AG08395 (cell line): ENCODE data around the gene TNFRSF18.

ENCODE experiments used
- DNase-seq: peaks from one replicate; pipeline ENCODE4 v3.0.0; 2012; ENCODE audit warnings: mixed read lengths, low spot score

The TNFRSF18 gene

GRCh38 chr1:1240822-1241587 is 34.6 kb upstream of the TNFRSF18 start:
- peak; percentile 33 for DNase-seq

GRCh38 chr1:1240348-1240732 is 33.9 kb upstream of the TNFRSF18 start:
- no peak for DNase-seq

DNA sequence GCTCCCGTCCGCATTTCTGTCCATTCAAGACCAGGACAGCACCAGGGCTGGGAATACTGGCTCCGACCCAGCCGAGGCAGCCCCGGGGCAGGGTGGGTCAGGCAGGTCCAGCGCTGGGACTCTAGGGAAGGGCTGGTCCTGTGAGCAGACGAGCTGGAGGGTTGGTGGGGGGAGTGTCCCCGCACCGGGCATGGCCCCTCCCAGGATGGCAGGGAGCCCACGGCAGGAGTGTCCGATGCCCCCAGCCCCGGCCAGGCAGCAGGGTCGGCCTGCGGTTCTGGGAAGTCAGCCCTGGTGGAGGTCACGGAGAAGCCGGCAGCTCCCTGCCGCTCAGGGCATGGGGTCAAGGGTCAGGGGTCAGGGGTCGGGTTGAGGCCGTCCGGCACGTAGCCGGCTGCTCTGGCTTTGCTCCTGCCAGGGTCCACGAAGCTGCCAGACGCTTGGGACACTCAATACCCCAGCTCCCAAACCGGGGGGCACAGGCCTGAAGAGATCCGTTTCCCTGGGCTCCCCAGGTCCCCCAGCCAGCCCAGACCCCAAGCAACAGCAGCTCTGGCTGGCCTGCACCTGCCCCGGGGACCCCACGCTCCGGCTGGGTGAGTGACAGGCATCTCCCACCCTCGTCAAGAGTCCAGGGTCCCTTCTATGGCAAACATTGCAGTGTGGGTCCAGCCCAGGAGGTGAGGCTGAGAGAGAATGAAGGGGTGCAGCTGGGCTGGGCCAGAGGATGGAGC is 33.4 kb upstream of the TNFRSF18 start:
- DNase-seq: no peak

DNA sequence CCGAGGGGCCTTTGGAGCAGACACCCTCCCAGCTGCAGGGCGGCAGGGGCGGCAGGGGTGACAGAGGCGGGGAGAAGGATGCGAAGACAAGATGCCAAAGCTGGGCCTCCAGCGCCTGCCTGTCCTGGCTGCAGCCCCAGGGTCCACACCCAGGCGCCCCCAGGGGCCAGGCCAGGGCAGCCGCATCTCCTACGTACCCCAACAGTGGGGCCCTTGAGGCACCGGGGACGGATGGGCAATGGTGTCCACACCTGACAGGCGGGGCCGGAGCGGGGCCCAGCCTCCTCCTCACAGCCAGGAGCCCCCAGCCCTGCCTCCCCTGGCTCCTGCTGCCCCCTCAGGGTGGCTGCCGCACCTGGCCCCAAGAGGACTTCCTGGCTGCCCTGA is 32.8 kb upstream of the TNFRSF18 start:
- no peak for DNase-seq

GRCh38 chr1:1238702-1239178 is 32.3 kb upstream of the TNFRSF18 start:
- no peak for DNase-seq

DNA sequence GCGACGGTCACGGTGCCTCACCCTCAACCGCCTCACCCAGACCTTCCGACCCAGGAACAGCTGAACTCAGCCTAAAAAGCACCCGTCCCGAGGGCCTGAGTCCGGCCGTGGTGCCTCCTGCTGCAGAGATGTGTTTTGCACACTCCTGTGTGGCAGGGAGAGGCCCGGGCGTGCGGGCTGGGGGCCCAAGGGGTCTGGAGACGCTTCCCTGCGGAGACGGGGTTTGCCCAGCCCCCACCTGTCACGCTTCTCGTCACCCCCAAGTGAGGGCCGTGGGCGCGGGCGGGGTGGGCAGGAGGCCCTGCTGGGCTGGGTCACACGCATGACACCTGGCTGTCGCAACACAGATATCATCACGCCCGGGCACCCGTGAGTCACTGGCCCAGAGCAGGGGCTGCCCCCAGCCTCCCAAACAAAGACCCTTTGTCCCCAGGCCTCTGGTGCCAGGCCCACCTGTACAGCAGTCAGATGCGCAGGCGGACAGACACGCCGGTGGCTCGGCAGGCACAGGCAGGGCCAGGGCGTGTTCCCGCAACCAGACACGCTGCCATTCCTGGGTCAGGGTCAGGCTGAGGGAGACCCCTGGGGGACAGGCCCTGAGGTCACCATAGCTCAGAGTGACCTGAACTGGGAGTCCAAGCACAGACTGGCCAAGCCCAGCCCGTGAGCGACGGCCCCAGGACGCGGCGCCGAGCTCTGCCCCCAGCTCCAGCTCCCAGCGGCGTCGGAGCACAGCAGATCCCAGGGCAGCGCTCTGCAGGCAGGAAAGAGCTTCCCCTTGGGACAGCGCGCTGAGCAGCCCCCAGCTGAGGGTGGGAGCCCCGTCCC is 31.7 kb upstream of the TNFRSF18 start:
- DNase-seq: no peak

- DNase-seq: no peak
Measured at GRCh38 chr1:1236945-1237873, 30.8 kb upstream of the TNFRSF18 start.

DNA sequence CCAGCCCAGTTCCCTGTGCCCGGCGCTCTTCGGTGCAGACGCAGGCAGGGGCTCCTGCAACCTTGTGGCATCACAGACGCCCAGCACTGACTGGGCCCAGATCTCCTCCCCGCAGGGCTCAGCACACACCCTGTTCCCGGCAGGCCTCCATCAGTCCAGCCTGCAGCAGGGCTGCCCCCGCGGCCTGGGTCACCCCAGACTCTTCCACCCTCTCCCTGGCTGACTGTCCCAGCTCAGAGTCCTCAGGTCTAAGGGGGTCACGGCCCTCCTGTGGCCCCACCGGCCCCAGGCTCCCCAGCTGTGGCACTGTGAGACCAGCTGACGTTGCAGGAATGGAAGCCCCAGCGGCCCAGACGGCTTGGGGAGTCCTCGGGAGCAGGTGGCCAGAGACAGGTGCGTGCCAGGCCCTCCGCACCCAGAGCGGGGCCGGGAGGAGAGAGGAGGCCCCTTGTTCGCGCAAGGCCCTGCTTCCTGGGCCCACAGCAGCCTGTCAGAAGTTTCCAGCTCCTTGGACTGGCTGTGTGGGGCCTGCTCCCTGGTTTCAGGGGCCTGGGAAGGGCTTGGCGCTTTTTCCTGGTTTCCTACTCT is 29.9 kb upstream of the TNFRSF18 start:
- DNase-seq: no peak

- DNase-seq: no peak
Measured at GRCh38 chr1:1235016-1235744, 28.8 kb upstream of the TNFRSF18 start.

DNA sequence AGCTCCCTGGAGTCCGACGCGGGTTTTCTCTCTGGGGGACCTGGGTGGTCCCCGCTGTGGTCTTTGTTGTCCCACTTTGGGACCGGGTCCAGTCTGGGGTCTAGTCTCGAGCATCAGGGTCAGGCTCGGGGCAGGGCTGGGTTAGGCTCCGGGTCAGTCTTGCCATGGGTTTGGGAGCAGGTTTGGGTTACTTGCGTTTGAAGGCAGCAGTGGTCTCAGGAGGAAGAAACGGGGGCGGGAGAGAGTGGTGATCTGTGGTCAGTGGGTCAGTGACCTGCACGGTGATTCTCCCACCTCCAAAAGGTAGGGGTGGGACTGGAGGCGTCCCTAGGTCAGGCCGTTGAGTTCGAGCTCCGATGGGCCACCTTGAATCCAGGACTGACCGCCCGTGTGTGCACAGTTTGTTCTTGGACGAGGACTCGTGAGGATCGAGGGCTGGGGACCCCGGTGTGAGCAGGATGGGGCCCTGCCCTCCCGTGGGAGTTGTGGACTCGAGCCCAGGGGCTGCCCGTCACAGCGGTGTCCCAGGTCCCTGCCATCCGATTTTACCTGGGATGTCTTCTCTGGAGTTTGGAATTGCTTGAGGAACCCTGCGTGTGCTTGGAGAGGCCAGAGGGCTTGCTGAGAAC is 27.9 kb upstream of the TNFRSF18 start:
- DNase-seq: no peak

DNA sequence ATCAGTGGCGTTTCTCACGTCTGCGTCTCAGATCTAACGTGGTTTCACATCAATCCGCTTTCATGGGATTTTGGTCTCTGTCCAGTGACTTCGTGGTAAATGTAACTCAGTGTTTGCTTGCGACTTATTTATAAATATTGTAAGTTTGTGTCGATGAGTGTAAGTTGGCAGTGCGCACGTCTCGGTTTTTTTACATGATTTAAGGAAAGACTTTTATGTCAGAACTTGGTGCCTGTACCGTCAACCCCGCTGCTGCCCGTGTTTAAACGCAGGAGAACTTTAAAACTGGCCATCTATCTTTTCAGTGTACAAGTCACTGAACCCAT is 27.1 kb upstream of the TNFRSF18 start:
- DNase-seq: no peak

DNA sequence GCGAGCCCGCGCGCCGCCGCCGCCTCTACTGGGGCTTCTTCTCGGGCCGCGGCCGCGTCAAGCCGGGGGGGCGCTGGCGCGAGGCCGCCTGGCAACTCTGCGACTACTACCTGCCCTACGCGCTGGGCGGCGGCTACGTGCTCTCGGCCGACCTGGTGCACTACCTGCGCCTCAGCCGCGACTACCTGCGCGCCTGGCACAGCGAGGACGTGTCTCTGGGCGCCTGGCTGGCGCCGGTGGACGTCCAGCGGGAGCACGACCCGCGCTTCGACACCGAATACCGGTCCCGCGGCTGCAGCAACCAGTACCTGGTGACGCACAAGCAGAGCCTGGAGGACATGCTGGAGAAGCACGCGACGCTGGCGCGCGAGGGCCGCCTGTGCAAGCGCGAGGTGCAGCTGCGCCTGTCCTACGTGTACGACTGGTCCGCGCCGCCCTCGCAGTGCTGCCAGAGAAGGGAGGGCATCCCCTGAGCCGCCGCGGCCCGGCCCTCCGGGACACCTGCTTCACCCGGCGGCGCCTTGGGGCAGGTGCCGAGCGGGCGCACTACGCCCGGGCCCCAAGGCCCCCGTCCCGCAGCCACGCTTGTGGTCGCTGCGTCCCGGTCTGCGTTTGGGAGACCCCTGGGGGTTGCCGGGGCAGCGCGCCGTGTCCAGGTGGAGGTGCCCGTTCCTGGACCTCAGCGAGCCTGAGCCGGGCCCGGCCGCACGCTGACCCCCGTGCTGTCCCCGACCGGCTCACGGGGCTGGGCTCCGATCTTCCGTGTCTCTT is 26.6 kb upstream of the TNFRSF18 start:
- no peak for DNase-seq

DNA sequence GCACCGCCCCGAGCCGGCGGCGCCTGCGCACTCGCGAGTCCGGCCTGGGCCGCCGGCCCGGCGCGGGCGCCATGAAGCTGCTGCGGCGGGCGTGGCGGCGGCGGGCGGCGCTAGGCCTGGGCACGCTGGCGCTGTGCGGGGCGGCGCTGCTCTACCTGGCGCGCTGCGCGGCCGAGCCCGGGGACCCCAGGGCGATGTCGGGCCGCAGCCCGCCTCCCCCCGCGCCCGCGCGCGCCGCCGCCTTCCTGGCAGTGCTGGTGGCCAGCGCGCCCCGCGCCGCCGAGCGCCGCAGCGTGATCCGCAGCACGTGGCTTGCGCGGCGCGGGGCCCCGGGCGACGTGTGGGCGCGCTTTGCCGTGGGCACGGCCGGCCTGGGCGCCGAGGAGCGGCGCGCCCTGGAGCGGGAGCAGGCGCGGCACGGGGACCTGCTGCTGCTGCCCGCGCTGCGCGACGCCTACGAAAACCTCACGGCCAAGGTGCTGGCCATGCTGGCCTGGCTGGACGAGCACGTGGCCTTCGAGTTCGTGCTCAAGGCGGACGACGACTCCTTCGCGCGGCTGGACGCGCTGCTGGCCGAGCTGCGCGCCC is 25.9 kb upstream of the TNFRSF18 start, which contains the start of gene B3GALT6:
Gene B3GALT6 (plus strand): TSS at position 30 of the 588 bp plus-strand sequence. CDS start 42 bp downstream, at position 72.
- no peak for DNase-seq

- DNase-seq: peak; percentile 100
Measured at GRCh38 chr1:1231400-1232207, 25.2 kb upstream of the TNFRSF18 start, which contains the start of gene SDF4. Gene SDF4 (minus strand): TSS chr1:1232001. CDS start chr1:1228772, 3,229 bp downstream.

- DNase-seq: peak; percentile 93
Measured at GRCh38 chr1:1230656-1231399, 24.4 kb upstream of the TNFRSF18 start.

DNA sequence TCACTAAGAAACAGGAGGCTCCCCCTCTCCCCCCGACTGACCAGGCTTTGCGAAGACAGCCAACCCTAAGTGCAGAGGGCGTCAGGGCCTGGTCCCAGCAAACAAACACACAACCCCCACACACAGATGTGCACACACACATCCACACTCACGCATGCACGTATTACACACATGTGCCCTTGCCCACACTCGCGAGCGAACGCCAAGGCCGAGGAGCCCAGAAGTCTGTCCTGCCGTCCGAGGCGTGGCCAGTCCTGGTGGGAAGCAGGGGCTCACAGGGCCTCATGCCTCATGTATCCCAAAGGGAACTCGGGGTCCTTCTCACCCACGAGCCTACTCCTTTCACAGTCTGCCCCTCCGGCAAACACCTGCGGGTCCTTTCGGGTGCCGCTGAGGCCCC is 23.4 kb upstream of the TNFRSF18 start:
- DNase-seq: no peak
